Esophagus mucosa (tissue), 1 donor: ENCODE measurements around the gene ZKSCAN3. TPM values are rescaled to one million over a fixed set of nuclear protein-coding genes. Genes with fewer than 3 reads are reported as not detected.
A peak's percentile ranks its signal among the peaks of the same experiment; 100 is the strongest.
"Not testable (repeated sequence)": the region's sequence is repeated elsewhere in the genome, so short reads cannot be mapped to it uniquely, and the experiment has no call there.

Experiments used
- ATAC-seq: fragments of 200-7000 bp; cut with Tn5 transposase; one replicate; pipeline ENCODE4 v1.9.1; 2020
- total RNA-seq: library from RNA; stranded (reverse); gene quantifications from one replicate; pipeline ENCODE4 v1.2.4, GENCODE V29; 2023
- donor health status: DM: yes; HTN: yes; CAD: no.

Gene ZKSCAN3
- total RNA-seq, 1 donor from 2014 or later: 2.4 TPM

- no peak for ATAC-seq
Observed at GRCh38 chr6:28377879-28378278, 28.1 kb downstream of the ZKSCAN3 start.

DNA sequence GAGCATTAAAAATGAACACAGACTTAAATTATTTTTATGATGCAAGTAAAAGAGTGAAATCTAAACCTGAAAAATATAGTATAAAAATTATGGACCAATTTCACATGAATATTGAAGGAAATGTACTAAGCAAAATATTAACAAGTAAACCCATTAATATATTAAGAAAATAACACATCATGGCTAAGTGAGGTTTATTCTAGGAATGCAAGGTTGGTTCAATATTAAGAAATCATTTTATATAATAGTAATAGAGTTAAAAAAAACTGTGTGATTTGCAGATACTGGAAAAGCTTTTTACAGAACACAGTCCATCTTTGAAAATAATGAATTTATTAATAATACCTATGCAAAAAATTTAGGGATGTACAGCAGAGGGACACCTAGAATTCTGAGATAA, 28.9 kb downstream of the ZKSCAN3 start:
- no peak for ATAC-seq

GRCh38 chr6:28380381-28380780, 30.6 kb downstream of the ZKSCAN3 start:
- ATAC-seq: no peak

- ATAC-seq: peak; percentile 95
Observed at GRCh38 chr6:28383235-28384142, 33.7 kb downstream of the ZKSCAN3 start.

DNA sequence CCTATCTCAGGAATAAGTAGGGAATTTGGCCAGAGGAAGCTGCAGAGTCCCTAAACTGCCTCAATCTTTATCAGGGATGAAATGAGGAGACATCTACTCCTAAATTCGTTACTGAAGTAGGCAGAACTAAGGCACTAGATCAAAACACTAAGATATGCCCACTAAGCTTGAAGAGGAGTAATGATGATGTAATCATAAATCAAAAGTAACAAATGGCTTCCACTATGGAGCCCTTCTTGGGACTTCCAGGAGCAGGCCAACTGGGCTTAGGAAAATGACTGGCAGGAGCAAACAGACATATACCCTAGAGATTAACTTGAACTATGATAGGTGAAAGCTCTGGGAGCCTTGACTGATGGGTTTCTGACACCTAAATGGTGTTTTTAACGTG, 34.4 kb downstream of the ZKSCAN3 start:
- ATAC-seq: no peak

DNA sequence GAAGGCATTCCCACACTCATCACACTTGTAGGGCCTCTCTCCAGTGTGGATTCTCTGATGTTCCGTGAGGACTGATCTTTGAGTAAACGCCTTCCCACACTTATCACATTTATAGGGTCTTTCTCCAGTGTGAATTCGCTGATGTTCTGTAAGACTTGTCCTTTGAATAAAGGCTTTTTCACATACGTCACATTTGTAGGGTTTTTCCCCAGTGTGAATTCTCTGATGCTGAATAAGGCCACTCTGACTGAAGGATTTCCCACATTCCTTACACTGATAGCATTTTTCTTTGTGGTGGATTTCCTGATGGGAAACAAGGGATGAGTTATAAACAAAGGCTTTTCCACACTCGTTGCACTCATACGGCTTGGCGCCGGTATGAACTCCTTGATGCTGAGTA, 40.9 kb downstream of the ZKSCAN3 start:
- ATAC-seq: no peak

GRCh38 chr6:28393912-28394662, 44.3 kb downstream of the ZKSCAN3 start:
- no peak for ATAC-seq

DNA sequence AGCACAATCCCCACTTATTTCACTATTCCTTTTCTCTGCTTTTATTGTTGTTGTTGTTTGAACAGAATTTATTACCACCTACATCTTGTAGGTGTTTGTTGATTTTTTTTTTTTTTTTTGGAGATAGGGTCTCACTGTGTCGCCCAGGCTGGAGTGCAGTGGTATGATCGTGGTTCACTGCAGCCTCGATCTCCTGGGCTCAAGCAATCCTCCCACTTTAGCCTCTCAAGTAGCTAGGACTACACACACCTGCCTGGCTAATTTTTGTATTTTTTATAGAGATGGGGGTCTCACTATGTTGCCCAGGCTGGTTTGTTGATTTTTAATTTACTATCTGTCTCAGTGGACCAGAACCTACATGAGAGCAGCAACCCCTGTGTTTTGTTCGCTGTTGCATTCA, 46.2 kb downstream of the ZKSCAN3 start:
- ATAC-seq: no peak

DNA sequence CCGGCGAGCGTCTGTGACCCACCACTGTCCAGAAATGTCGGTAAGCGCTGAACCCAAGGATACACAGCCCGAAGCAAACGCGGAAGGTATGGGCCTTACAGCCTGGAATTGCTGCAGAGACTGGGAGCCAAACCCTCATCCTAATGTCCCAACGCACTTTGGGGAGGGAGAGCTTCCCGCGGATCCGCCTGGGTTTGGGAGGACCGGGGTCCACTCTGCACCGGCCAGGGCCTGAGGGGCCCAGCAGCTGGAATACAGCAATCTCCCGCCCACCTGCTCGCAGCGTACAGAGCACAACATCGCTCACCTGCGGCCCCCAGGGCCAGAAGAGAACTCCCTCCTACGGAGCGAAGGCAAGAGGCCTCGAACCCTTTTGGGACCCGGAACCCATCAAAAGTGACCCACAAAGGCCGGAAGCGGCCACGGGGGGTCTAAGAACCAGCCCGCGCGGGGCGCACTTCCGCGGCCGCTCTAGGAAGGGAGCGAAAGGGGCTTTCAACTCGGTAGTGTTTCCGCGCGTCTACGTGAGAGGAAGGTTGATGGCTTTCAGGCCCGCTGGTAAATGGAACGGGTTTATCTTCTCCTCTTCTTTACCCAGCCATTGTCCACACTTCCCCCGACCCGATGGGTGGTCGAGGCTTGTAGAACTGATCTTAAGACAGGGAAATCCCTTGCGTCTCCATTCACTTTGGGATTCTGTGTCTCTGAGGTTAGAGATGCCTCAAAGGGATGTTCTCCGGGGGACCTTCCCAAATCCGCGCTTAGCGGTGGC, 49.8 kb downstream of the ZKSCAN3 start, which contains the start of gene ZSCAN12:
TSS of gene ZSCAN12 (minus strand) at position 398 of the 772 bp plus-strand sequence. CDS start 1,342 bp downstream, outside the sequence.
- ATAC-seq: peak; percentile 74

GRCh38 chr6:28400122-28400451, 50.3 kb downstream of the ZKSCAN3 start:
- ATAC-seq: no peak

DNA sequence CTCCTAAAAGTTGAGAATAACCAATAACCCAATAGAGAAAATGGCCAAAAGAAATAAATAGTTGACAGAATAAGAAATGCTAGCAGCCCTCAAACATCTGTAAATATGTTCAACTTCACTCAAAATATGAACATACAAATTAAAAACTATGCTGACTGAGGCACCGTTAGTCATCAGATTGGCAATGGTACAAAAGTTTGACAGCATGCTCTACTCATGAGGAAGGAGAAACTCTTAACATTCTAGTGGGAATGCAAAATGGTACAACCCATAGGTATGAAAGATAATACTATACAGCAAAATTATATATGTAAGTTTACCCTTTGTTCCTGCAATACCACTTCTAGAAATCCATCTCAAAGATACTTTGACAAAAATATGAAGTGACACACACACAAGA, 51.4 kb downstream of the ZKSCAN3 start:
- no peak for ATAC-seq

GRCh38 chr6:28402197-28402596, 52.5 kb downstream of the ZKSCAN3 start:
- ATAC-seq: no peak

DNA sequence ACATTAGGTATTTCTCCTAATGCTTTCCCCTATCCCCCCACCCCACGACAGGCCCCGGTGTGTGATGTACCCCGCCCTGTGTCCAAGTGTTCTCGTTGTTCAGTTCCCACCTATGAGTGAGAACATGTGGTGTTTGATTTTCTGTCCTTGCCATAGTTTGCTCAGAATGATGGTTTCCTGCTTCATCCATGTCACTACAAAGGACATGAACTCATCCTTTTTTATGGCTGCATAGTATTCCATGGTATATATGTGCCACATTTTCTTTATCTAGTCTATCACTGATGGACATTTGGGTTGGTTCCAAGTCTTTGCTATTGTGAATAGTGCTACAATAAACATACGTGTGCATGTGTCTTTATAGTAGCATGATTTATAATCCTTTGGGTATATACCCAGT, 54.2 kb downstream of the ZKSCAN3 start:
- not testable (repeated sequence) for ATAC-seq

GRCh38 chr6:28407401-28407800, 57.7 kb downstream of the ZKSCAN3 start:
- ATAC-seq: no peak

DNA sequence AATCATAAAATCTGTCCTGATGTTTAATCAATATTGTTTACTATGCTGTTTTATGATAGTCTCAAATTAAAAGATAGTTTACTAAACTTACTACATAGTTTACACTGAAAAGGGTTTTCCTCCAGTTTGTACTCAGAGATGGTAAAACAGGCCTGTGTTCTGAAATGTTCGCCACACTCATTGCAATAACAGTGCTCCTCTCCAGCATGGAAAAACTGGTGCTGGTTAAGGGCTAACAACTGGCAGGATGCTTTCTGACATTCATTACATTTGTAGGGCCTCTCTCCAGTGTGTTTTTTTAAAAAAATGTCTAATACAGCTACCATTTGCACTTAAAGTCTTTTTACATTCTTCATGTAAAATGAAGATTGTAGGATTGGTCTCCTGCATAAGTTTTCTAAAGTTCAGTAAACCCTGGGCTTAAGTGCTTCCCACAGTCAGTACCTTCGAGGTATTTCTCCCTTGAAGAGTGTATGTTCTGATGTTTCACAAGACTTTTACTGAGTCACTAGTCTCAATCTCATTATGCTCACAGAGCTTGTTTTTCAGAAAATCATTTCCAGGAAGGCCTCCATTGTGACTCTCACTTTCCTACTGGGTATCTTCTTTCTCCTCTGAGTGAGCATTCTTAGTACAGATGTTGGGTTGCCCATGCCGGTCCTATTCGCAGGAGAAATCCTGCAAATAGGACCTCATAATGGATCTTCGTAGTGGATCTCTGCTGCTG, 58.5 kb downstream of the ZKSCAN3 start:
- peak; percentile 76 for ATAC-seq

DNA sequence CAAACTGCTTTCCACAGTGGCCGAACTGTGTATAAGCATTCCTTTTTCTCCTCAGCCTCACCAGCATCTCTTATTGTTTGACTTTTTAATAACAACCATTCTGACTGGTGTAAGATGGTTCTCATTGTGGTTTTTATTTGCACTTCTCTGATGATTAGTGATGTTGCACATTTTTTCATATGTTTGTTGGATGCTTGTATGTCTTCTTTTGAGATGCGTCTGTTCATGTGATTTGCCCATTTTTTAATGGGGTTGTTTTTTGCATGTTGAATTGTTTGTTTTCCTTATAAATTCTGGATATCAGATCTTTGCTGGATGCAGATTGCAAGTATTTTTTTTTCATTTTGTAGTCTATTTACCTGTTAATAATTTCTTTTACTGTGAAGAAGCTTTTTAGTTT, 61.0 kb downstream of the ZKSCAN3 start:
- no peak for ATAC-seq

DNA sequence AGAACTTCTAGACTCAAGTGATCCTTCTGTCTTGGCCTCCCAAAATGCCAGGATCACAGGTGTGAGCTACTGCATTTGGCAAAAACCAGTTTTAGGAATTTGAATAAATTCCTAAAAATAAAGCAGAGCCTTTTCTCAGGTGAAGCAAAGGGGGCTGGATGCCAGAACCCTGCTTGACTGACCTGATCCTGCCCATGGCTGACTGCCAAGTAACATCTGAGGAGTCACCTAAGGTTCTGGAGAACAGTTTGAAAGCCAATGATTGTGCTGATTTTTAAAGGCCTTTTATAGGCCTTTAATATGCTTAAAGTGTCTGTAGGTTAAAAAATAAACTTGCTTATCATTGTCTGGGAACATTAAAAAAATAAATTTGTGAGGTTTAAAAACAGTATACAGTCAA, 63.9 kb downstream of the ZKSCAN3 start:
- ATAC-seq: no peak

Other genes starting within 250 kb of the ZKSCAN3 start
- 2.9 TPM for gene ZSCAN16, start 225.3 kb upstream of the ZKSCAN3 start, total RNA-seq
- gene ZKSCAN8, start 208.1 kb upstream of the ZKSCAN3 start, total RNA-seq: 6.6 TPM
- 6.4 TPM for gene ZSCAN9, start 124.7 kb upstream of the ZKSCAN3 start, total RNA-seq
- gene ZKSCAN4, start 97.7 kb upstream of the ZKSCAN3 start, total RNA-seq: 2.6 TPM
- 0.12 TPM for gene NKAPL, start 90.7 kb upstream of the ZKSCAN3 start, total RNA-seq
- gene ZSCAN26, start 82.8 kb upstream of the ZKSCAN3 start, total RNA-seq: 3.5 TPM
- gene PGBD1, start 68.4 kb upstream of the ZKSCAN3 start, total RNA-seq: 0.76 TPM
- gene ZSCAN31, start 13.8 kb upstream of the ZKSCAN3 start, total RNA-seq: 9.4 TPM
- 2.5 TPM for gene ZSCAN12, start 49.8 kb downstream of the ZKSCAN3 start, total RNA-seq
- 0.72 TPM for gene ZSCAN23, start 93.5 kb downstream of the ZKSCAN3 start, total RNA-seq
- not detected for gene GPX6, start 165.8 kb downstream of the ZKSCAN3 start, total RNA-seq
- not detected for gene GPX5, start 175.9 kb downstream of the ZKSCAN3 start, total RNA-seq